MV-4-11 (cell line): Measurements from ENCODE around the gene CTDSPL2.
A peak's percentile ranks its signal among the peaks of the same experiment; 100 is the strongest.
"Not testable (repeated sequence)": the region's sequence is repeated elsewhere in the genome, so short reads cannot be mapped to it uniquely, and the experiment has no call there.

Experiments used
- DNase-seq: peaks from one replicate; lab custom pipeline; 2025; lab: John Stamatoyannopoulos, UW

CTDSPL2 gene

GRCh38 chr15:44485880-44486279 is 58.5 kb downstream of the CTDSPL2 start:
- no peak for DNase-seq

DNA sequence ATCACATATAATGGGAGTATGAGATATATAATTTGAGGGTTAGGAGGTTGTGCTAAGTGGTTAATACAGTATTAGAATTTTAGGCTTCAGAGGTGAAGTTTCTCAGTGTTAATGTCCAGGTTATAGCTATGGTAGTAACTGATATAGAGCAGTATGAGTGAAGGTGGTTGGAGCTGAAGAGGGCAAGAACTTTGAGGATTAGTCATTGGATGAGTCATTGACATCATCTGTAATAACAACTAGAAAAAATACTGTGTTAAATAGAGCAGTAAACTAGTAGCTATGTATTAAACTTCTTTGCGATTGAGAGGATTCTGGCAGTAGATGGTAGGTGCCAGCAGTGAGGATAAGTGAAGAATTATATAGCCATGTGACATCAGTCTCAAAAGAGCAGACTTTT is 62.0 kb downstream of the CTDSPL2 start:
- peak; percentile 10 for DNase-seq

DNA sequence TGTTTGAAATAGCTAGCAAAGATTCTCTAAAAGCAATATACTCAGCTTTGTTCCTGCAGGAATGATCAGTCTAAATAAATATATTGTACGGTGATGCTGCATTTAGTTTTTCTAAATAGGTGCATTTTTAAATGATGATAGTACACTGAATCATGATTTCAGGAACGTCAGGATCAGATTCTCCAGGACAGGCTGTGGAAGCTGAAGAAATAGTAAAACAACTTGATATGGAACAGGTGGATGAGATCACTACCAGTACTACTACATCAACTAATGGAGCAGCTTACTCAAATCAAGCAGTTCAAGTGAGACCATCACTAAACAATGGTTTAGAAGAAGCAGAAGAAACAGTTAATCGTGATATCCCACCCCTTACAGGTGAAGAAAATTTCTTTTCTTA is 63.2 kb downstream of the CTDSPL2 start:
- no peak for DNase-seq

DNA sequence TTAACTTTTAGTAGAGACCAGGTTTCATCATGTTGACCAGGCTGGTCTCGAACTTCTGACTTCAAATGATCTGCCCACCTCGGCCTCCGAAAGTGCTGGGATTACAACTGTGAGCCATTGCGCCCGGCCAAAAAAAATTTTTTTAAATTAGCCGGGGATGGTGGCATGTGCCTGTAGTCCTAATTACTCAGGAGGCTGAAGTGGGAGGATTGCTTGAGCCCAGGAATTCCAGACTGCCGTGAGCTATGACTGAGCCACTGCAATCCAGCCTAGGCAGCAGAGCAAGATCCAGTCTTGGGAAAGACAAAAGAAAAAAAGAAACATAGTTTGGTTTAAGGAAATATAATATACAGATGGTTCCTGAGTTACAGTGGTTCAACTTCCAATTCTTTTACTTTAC is 64.6 kb downstream of the CTDSPL2 start:
- no peak for DNase-seq

- DNase-seq = no peak
Measured at GRCh38 chr15:44492672-44493071, 65.2 kb downstream of the CTDSPL2 start.

DNA sequence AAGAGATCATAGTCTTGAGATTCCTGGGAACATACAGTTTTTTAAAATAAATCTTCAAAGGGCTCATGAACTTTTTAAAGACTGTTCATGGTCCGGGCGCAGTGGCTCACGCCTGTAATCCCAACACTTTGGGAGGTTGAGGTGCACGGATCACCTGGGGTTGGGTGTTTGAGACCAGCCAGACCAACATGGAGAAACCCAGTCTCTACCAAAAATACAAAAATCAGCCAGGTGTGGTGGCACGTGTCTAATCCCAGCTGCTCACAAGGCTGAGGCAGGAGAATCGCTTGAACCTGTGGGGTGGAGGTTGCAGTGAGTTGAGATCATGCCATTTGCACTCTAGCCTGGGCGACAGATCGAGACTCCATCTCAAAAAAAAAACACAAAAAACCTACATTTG is 68.1 kb downstream of the CTDSPL2 start:
- DNase-seq = no peak

GRCh38 chr15:44500555-44500954 is 73.1 kb downstream of the CTDSPL2 start:
- DNase-seq = no peak

GRCh38 chr15:44501768-44502366 is 74.4 kb downstream of the CTDSPL2 start:
- peak; percentile 67 for DNase-seq

- DNase-seq = no peak
Measured at GRCh38 chr15:44516436-44516835, 89.0 kb downstream of the CTDSPL2 start.

DNA sequence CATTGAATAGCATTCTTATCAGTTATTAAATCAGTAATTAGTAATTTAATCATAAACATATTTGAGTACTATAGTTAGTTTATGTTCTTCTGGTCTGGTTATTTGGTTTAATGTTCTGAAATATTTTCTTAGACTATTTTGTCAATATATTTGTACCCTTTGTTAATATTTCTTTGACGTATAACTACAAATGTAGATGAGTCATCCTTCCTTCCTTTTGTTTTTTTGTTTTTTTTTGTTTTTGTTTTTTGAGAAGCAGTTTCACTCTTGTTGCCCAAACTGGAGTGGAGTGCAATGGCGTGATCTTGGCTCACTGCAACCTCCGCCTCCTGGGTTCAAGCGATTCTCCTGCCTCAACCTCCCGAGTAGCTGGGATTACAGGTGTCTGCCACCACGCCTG is 92.1 kb downstream of the CTDSPL2 start:
- no peak for DNase-seq

- DNase-seq = no peak
Measured at GRCh38 chr15:44525018-44525417, 97.6 kb downstream of the CTDSPL2 start.

- DNase-seq = no peak
Measured at GRCh38 chr15:44527241-44527640, 99.8 kb downstream of the CTDSPL2 start.

DNA sequence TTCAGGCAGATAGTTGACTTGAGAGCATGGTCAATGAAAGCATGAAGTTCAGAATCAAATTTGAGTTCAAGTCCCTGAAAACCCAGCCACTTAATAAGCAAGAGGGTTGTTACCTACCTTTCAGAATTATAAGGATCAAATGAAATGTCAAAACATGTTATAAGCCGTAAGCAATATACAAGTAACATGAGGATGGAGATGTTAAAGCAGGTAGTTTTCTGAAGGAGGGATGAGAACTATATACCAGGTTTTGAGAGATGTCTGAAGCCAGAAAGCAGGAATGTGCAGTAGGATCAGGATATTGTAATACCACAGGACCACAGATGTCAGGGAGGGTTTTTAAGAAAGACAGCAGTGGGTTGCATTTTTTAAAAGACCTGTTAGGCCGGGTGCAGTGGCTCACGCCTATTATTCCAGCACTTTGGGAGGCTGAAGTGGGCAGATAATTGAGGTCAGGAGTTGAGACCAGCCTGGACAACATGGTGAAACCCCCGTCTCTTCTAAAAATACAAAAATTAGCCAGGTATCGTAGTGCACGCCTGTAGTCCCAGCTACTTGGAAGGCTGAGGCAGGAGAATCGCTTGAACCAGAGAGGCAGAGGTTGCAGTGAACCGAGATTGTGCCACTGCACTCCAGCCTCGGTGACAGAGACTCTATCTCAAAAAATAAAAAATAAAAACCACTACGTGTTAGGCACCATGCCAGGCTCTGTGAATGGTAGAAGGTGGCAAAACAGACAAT is 102.6 kb downstream of the CTDSPL2 start:
- no peak for DNase-seq

- DNase-seq = no peak
Measured at GRCh38 chr15:44530653-44531052, 103.2 kb downstream of the CTDSPL2 start.

- DNase-seq = not testable (repeated sequence)
Measured at GRCh38 chr15:44532275-44532674, 104.8 kb downstream of the CTDSPL2 start.

DNA sequence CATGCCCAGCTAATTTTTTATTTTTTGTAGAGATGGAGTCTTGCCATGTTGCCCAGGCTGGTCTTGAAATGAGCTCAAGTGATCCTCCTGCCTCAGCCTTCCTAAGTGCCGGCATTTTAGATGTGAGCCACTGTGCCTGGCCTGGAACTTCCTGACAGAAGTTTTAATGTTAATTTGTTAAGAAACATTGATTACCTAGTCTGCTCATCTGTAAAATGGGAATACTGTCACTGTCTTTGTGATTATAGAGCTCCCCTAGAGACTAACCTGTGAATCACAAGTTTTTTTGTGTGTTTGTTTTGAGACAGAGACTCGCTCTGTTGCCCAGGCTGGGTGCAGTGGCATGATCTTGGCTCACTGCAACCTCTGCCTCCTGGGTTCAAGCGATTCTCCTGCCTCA is 105.3 kb downstream of the CTDSPL2 start:
- DNase-seq = no peak

DNA sequence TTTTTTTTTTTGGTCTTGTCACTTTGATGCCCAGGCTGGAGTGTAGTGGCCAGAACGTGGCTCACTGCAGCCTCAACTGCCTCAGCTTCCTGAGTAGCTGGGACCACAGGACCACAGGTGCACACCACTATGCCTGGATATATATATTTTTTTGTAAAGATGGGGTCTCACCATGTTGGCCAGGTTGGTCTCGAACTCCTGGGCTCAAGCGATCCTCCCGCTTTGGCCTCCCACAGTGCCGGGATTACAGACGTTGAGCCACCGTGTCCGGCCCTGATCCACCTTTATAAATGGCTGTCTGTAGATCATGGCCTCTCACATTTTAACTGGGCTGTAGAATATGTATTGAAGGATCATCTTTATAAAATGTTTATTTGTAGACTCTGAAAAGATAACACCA is 107.7 kb downstream of the CTDSPL2 start:
- no peak for DNase-seq

DNA sequence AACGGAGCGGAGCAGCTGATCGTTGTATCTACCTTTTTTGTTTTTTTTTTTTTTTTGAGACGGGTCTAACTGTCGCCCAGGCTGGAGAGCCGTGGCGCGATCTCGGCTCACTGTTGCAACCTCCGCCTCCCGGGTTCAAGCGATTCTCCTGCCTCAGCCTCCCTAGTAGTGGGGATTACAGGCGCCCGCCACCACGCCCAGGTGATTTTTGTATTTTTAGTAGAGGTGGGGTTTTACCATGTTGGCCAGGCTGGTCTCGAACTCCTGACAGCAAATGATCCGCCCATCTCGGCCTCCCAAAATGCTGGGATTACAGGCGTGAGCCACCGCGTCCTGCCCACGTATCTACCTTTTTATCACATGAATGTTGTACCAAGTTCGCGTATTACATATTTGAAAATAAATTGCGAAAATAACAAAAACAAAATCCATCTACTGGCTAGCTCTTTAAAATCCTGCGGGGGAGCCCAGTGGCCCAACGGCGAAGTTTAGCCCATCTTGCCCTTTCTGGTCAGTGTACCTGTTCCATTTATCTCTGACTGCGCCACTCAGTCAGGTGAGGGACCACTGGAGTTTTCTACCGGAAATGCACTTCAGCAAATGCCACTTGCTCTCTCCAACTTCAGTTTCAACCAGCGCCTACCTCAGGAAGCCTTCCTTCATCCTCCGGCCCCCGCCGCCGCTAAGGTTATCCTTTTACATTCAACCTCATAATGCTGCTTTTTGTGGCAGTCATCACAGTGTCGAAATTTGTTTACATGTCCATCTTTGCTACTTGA is 108.3 kb downstream of the CTDSPL2 start:
- DNase-seq = no peak

DNA sequence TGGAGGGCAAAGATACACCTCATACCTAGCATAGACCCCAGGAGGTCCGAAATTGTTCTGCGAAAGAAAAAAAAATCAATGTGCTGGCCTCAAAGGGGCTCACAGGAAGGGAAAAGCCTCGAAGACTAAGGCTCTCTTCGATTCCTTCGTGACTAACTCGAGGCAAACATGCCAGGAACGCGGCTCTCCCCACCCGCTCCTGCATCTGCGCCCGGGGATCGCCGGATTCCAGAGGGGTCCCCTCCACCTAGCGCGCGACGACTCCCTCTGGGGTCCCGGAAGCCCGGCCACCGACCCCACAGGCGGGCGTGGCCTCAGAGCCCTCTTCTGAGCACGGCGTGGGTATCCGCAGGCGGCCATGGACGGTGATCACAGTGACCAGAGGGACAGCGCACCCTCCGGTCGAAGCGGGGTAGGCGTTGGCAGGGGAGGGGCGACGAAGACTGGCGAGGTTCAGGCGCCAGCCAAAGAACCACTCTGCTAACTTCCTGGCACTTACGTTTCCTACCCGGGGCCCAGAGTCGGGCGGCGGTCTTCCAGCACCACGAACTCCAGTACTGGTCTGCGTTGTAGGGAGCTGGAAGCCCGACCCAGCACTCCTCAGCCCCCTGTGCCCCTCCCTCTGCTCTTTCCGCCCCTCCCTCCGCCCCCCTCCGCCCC is 109.0 kb downstream of the CTDSPL2 start:
- peak; percentile 84 for DNase-seq

- DNase-seq = peak; percentile 92
Measured at GRCh38 chr15:44536962-44537734, 109.7 kb downstream of the CTDSPL2 start, which contains the start of gene EIF3J. Gene EIF3J (plus strand): TSS chr15:44537147. CDS start chr15:44537195, 48 bp downstream.

DNA sequence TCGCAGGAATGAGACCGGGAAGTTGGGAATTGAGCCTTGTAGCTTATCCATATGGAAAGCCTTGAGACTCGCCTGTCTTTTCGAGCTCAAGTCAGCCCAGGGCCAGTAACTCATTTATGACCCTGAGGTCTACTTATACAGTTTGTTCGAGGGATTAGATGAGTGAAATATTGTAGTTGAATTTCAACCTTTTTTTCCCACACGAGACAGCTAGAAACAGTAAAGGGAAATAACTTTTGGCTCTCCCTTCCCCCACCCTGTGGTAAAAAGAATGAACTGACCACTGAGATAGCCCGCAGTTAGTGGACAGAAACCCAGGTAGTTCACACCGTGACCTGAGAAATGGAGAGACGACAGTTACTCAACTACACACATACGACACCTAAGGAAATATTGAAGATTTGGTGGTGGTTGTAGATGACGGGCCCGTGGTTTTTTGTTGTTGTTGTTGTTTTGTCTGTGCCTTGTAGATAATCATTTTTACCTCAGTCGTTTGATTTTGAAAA is 110.4 kb downstream of the CTDSPL2 start:
- peak; percentile 21 for DNase-seq
